Small intestine (tissue), 7 donors: ENCODE results near the gene OPCML. TPM values are rescaled to one million over a fixed set of nuclear protein-coding genes. Genes with fewer than 3 reads are reported as not detected.

Source experiments
- DNase-seq, 2 donors: peaks; one replicate each; pipeline versions ENCODE4 v3.0.0 to v3.0.0-alpha.2; 2013
- FAIRE-seq: peaks from 2 replicates; lab custom pipeline; 2012; peaks lifted over from hg19 to GRCh38; lab: Jason Lieb, UNC
- H3K27ac ChIP-seq, 3 donors: one replicate each; pipeline ENCODE4 v1.5.1; 2013; ENCODE audit warnings: low read length in 2 of 3, mild to moderate bottlenecking in 2 of 3, control low read depth in 1 of 3, inconsistent platforms in 1 of 3, low read depth in 1 of 3, moderate library complexity in 1 of 3
- H3K27me3 ChIP-seq, 3 donors: one replicate each; pipeline ENCODE4 v1.6.1; 2013; ENCODE audit warnings: low read length in 3 of 3, inconsistent platforms in 1 of 3; ENCODE audit not compliant: control insufficient read depth in 3 of 3, insufficient read depth in 3 of 3
- H3K36me3 ChIP-seq, 3 donors: one replicate each; pipeline ENCODE4 v1.6.1; 2013; ENCODE audit warnings: low read length in 3 of 3, inconsistent platforms in 1 of 3, low read depth in 1 of 3, mild to moderate bottlenecking in 1 of 3, moderate library complexity in 1 of 3; ENCODE audit not compliant: control insufficient read depth in 3 of 3, insufficient read depth in 2 of 3
- H3K4me1 ChIP-seq, 3 donors: one replicate each; pipeline ENCODE4 v1.6.1; 2013; ENCODE audit warnings: low read length in 2 of 3, inconsistent platforms in 1 of 3, low read depth in 1 of 3, mild to moderate bottlenecking in 1 of 3, moderate library complexity in 1 of 3; ENCODE audit not compliant: control insufficient read depth in 3 of 3, insufficient read depth in 2 of 3
- H3K4me3 ChIP-seq, 3 donors: one replicate each; pipeline ENCODE4 v1.5.1; 2013; ENCODE audit warnings: low read length in 3 of 3, control low read depth in 1 of 3, inconsistent platforms in 1 of 3, low read depth in 1 of 3, mild to moderate bottlenecking in 1 of 3, moderate library complexity in 1 of 3
- H3K9me3 ChIP-seq, 2 donors: one replicate each; pipeline ENCODE4 v1.6.1; 2013; ENCODE audit warnings: low read depth in 1 of 2, low read length in 1 of 2; ENCODE audit not compliant: control insufficient read depth in 2 of 2, insufficient read depth in 1 of 2
- WGBS, 3 donors: extraction: QIAGEN DNeasy Blood & Tissue Kit; methylation state at CpG; one replicate each; pipeline ENCODE4 v1.1.7; 2013; 5-methylcytosine and 5-hydroxymethylcytosine counted together
- polyA plus RNA-seq, 4 donors: library from polyadenylated mRNA; stranded (reverse) in 3 of 4; unstranded in 1 of 4; fragments of 200-250 nt in 3 of 4; fragments of 120-200 nt in 1 of 4; gene quantifications; one replicate each; pipeline versions ENCODE4 v1.2.1 to v1.2.3, GENCODE V29; 2013
- donor health status: healthy with polysubstance abuse.
- donor health status: control.
- donor health status: control.
- donor health status: Bipolar disorder and iron deficiency.
- donor health status: healthy.

Gene OPCML
- polyA plus RNA-seq, 4 donors: 0.16 to 2.0 TPM; not detected in 2

- Histone ChIP-seq H3K4me3 (no peak overlapping the region), H3K4me1 (no peaks in the 10 kb centered on the region), H3K9me3 (no peaks in the 10 kb centered on the region), H3K36me3 (no peaks in the 10 kb centered on the region), H3K27me3 (peaks cover 0 to 2% (median 0%) of the 10 kb centered on the region in 3 donors), H3K27ac (no peak overlapping the region)
- FAIRE-seq (no peak), DNase-seq (no peak)
Measured at GRCh38 chr11:133216813-133217212, 315.5 kb downstream of the OPCML start.

GRCh38 chr11:133215596-133216230 lies 316.6 kb downstream of the OPCML start:
- Histone ChIP-seq H3K27me3 (peaks cover 0 to 6% (median 0%) of the 10 kb centered on the region in 3 donors), H3K4me1 (no peaks in the 10 kb centered on the region), H3K9me3 (no peaks in the 10 kb centered on the region), H3K27ac (no peak overlapping the region), H3K4me3 (no peak overlapping the region), H3K36me3 (no peaks in the 10 kb centered on the region)
- DNase-seq (no peak), FAIRE-seq (no peak)
- WGBS, 3 donors: 66 to 80% (median 70%) methylated on average over 10 of the region's 10 CpGs

- no peak overlapping the region for H3K27ac ChIP-seq
- peaks cover 0 to 6% (median 0%) of the 10 kb centered on the region in 3 donors for H3K27me3 ChIP-seq
- no peaks in the 10 kb centered on the region for H3K4me1 ChIP-seq
- no peaks in the 10 kb centered on the region for H3K9me3 ChIP-seq
- FAIRE-seq (no peak), DNase-seq (no peak)
- WGBS, 3 donors: 47 to 71% (median 53%) methylated on average over 4 of the region's 4 CpGs
- H3K36me3 ChIP-seq: no peaks in the 10 kb centered on the region
- no peak overlapping the region for H3K4me3 ChIP-seq
Measured at GRCh38 chr11:133214646-133215045, 317.7 kb downstream of the OPCML start.

- no peaks in the 10 kb centered on the region for H3K9me3 ChIP-seq
- DNase-seq (no peak), FAIRE-seq (no peak)
- no peaks in the 10 kb centered on the region for H3K4me1 ChIP-seq
- 77 to 83% (median 79%) methylated on average over 8 of the region's 8 CpGs for WGBS, 3 donors
- no peak overlapping the region for H3K27ac ChIP-seq
- peaks cover 0 to 6% (median 0%) of the 10 kb centered on the region in 3 donors for H3K27me3 ChIP-seq
- no peak overlapping the region for H3K4me3 ChIP-seq
- no peaks in the 10 kb centered on the region for H3K36me3 ChIP-seq
Measured at GRCh38 chr11:133212201-133212600, 320.1 kb downstream of the OPCML start.

GRCh38 chr11:133207995-133208394 lies 324.3 kb downstream of the OPCML start:
- 39 to 75% (median 54%) methylated on average over 5 of the region's 5 CpGs for WGBS, 3 donors
- no peak overlapping the region for H3K4me3 ChIP-seq
- no peaks in the 10 kb centered on the region for H3K9me3 ChIP-seq
- no peaks in the 10 kb centered on the region for H3K36me3 ChIP-seq
- no peak for FAIRE-seq
- H3K4me1 ChIP-seq: no peaks in the 10 kb centered on the region
- H3K27me3 ChIP-seq: peaks cover 0 to 3% (median 0%) of the 10 kb centered on the region in 3 donors
- H3K27ac ChIP-seq: no peak overlapping the region
- no peak for DNase-seq

GRCh38 chr11:133206313-133207005 lies 325.8 kb downstream of the OPCML start:
- WGBS, 3 donors: 85 to 87% (median 87%) methylated on average over 17 of the region's 17 CpGs
- FAIRE-seq: no peak
- H3K4me3 ChIP-seq: no peak overlapping the region

GRCh38 chr11:133204158-133204557 lies 328.1 kb downstream of the OPCML start:
- DNase-seq (no peak), FAIRE-seq (no peak)
- H3K27ac ChIP-seq: no peak overlapping the region
- no peaks in the 10 kb centered on the region for H3K4me1 ChIP-seq
- no peak overlapping the region for H3K4me3 ChIP-seq
- no peaks in the 10 kb centered on the region for H3K9me3 ChIP-seq
- WGBS, 3 donors: 63 to 75% (median 65%) methylated on average over 3 of the region's 3 CpGs
- no peaks in the 10 kb centered on the region for H3K36me3 ChIP-seq
- no peaks in the 10 kb centered on the region for H3K27me3 ChIP-seq

More at GRCh38 chr11:133206313-133207005, 325.8 kb downstream of the OPCML start:
- Histone ChIP-seq H3K36me3 (no peaks in the 10 kb centered on the region), H3K27me3 (peaks cover 0 to 3% (median 0%) of the 10 kb centered on the region in 3 donors), H3K4me1 (no peaks in the 10 kb centered on the region), H3K9me3 (no peaks in the 10 kb centered on the region), H3K27ac (no peak overlapping the region)
- no peak for DNase-seq

- FAIRE-seq: no peak
- 75 to 80% (median 78%) methylated on average over 8 of the region's 8 CpGs for whole genome bisulfite sequencing, 3 donors
- Histone ChIP-seq H3K9me3 (no peaks in the 10 kb centered on the region), H3K4me1 (no peaks in the 10 kb centered on the region), H3K27ac (no peak overlapping the region), H3K27me3 (no peaks in the 10 kb centered on the region), H3K4me3 (no peak overlapping the region), H3K36me3 (no peaks in the 10 kb centered on the region)
- DNase-seq: no peak
Measured at GRCh38 chr11:133202816-133203215, 329.5 kb downstream of the OPCML start.
